DND-41 (cell line): ENCODE measurements around the gene EPM2A.

Source experiments
- ATAC-seq: fragments of 200-7000 bp; cut with Tn5 transposase; 3 replicates; pipeline ENCODE4 v1.9.1; 2021; ENCODE audit warnings: low read depth; ENCODE audit not compliant: insufficient read depth
- DNase-seq: peaks from one replicate; pipeline ENCODE4 v3.0.0-alpha.2; 2020
- H2AFZ ChIP-seq: 2 replicates; pipeline ENCODE4 v1.6.0; 2012; ENCODE audit warnings: low read depth, low read length
- H3K27ac ChIP-seq: 2 replicates; pipeline ENCODE4 v1.5.1; 2012; ENCODE audit warnings: low read length, inconsistent platforms
- H3K27me3 ChIP-seq: fragments of 200-600 bp; sonication (generic); 2 replicates; pipeline ENCODE4 v1.6.0; 2012; ENCODE audit warnings: low read length, mild to moderate bottlenecking, inconsistent platforms; ENCODE audit not compliant: insufficient read depth, poor library complexity
- H3K36me3 ChIP-seq: 2 replicates; pipeline ENCODE4 v1.5.1; 2012; ENCODE audit warnings: low read length, inconsistent platforms; ENCODE audit not compliant: insufficient read depth
- H3K4me1 ChIP-seq: 2 replicates; pipeline ENCODE4 v1.5.1; 2012; ENCODE audit warnings: mild to moderate bottlenecking, low read length; ENCODE audit not compliant: insufficient read depth
- H3K4me2 ChIP-seq: 2 replicates; pipeline ENCODE4 v1.6.0; 2012; ENCODE audit warnings: mild to moderate bottlenecking, moderate library complexity, low read length, inconsistent platforms; ENCODE audit not compliant: insufficient read depth
- H3K4me3 ChIP-seq, 2 experiments: fragments of 200-600 bp in 1 of 2; shearing (Covaris generic) in 1 of 2; 2 replicates each; pipeline ENCODE4 v1.5.1; 2012 to 2016; ENCODE audit warnings: inconsistent platforms in 2 of 2, low read length in 2 of 2, mild to moderate bottlenecking in 2 of 2, low read depth in 1 of 2, moderate library complexity in 1 of 2
- H3K79me2 ChIP-seq: 2 replicates; pipeline ENCODE4 v1.6.0; 2012; ENCODE audit warnings: low read length, inconsistent platforms; ENCODE audit not compliant: insufficient read depth
- H3K9ac ChIP-seq: 2 replicates; pipeline ENCODE4 v1.6.0; 2012; ENCODE audit warnings: low read depth, mild to moderate bottlenecking, inconsistent platforms, low read length, moderate library complexity
- H3K9me3 ChIP-seq: 2 replicates; pipeline ENCODE4 v1.5.1; 2012; ENCODE audit warnings: low read length, moderate library complexity, mild to moderate bottlenecking, inconsistent platforms; ENCODE audit not compliant: insufficient read depth, severe bottlenecking
- H4K20me1 ChIP-seq: 2 replicates; pipeline ENCODE4 v1.6.0; 2012; ENCODE audit warnings: low read length; ENCODE audit not compliant: insufficient read depth
- EZH2 ChIP-seq: IDR thresholded peaks from 3 replicates; pipeline ENCODE4 v1.6.1; 2012; ENCODE audit warnings: borderline replicate concordance, low read depth, mild to moderate bottlenecking, moderate library complexity, low read length, inconsistent platforms; ENCODE audit not compliant: severe bottlenecking
- TF ChIP-seq, protein P1 (sequence below): IDR thresholded peaks from 2 replicates; pipeline ENCODE4 v1.5.1; 2012; ENCODE audit warnings: borderline replicate concordance, low read length, moderate library complexity, mild to moderate bottlenecking; ENCODE audit not compliant: poor library complexity, severe bottlenecking; ENCODE audit errors: extremely low read depth

Gene EPM2A

DNA sequence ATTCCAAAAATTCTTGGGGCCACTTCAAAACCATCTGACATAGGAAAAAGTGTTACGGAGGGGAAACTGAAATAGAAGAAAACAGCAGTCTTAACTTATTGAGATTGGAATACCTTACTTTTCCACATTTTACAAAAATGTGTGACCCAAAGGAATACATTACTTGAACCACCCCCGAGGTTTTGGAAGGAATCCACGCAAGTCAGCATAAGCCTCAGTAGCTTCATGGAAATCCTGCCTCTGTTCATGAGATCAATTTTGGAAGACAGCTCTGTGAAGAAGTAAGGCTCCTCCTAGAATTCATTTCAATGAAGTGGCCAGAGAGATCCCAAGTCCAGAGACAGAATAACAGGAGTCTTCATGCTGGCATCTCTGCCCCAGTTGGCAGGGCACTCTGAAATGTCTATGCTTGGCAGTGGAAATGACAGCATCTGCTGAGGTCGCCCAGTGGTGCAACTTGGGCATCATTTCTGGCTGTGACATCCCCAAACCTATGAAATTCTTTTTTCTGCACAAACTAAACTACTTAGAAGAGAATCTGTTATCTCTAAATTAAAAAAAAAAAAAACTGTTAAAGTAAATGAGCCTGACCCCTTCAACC is 132.5 kb downstream of the EPM2A start:
- no peak overlapping the region for H3K4me2 ChIP-seq
- no peaks in the 10 kb centered on the region for H3K9me3 ChIP-seq
- no peaks in the 10 kb centered on the region for H3K27me3 ChIP-seq

DNA sequence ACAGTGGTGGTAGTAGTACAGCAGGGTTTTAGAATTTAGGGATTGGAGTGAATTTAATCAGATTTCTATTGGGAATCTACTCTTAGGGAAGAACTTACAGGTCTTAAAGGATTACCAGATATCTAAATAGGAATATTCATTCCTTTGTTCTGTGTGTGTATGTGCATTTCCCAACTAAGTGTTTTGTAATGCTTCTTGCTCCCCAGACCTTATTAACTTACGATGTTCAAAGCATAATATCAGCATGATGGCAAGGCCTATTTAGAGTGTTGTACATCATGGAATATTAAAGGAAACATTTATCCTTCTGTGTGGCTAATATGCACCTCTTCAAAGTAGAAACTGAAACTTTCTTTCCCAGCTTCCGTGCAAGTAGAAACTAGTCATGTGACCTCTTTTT is 133.9 kb downstream of the EPM2A start:
- H3K27me3 ChIP-seq: no peaks in the 10 kb centered on the region
- TF ChIP-seq, protein P1, sequence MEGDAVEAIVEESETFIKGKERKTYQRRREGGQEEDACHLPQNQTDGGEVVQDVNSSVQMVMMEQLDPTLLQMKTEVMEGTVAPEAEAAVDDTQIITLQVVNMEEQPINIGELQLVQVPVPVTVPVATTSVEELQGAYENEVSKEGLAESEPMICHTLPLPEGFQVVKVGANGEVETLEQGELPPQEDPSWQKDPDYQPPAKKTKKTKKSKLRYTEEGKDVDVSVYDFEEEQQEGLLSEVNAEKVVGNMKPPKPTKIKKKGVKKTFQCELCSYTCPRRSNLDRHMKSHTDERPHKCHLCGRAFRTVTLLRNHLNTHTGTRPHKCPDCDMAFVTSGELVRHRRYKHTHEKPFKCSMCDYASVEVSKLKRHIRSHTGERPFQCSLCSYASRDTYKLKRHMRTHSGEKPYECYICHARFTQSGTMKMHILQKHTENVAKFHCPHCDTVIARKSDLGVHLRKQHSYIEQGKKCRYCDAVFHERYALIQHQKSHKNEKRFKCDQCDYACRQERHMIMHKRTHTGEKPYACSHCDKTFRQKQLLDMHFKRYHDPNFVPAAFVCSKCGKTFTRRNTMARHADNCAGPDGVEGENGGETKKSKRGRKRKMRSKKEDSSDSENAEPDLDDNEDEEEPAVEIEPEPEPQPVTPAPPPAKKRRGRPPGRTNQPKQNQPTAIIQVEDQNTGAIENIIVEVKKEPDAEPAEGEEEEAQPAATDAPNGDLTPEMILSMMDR: no peak
- TF ChIP-seq EZH2: no peak
- H3K4me3 ChIP-seq: no peak overlapping the region
- H3K9me3 ChIP-seq: no peaks in the 10 kb centered on the region
- no peak overlapping the region for H3K4me2 ChIP-seq
- H3K27ac ChIP-seq: no peak overlapping the region
- no peak for ATAC-seq
- no peak overlapping the region for H3K9ac ChIP-seq
- DNase-seq: no peak
- H3K79me2 ChIP-seq: no peaks in the 10 kb centered on the region
- H3K36me3 ChIP-seq: no peaks in the 10 kb centered on the region
- H3K4me1 ChIP-seq: no peaks in the 10 kb centered on the region
- no peak overlapping the region for H2AFZ ChIP-seq
- H4K20me1 ChIP-seq: no peaks in the 10 kb centered on the region

More for the DNA sequence above, 132.5 kb downstream of the EPM2A start:
- Histone ChIP-seq H3K4me3 (no peak overlapping the region), H3K36me3 (no peaks in the 10 kb centered on the region), H3K4me1 (no peaks in the 10 kb centered on the region), H2AFZ (no peak overlapping the region), H3K27ac (no peak overlapping the region), H3K79me2 (no peaks in the 10 kb centered on the region), H4K20me1 (no peaks in the 10 kb centered on the region), H3K9ac (no peak overlapping the region)
- no peak for TF ChIP-seq EZH2
- TF ChIP-seq, protein P1: no peak
- ATAC-seq (no peak), DNase-seq (no peak)

DNA sequence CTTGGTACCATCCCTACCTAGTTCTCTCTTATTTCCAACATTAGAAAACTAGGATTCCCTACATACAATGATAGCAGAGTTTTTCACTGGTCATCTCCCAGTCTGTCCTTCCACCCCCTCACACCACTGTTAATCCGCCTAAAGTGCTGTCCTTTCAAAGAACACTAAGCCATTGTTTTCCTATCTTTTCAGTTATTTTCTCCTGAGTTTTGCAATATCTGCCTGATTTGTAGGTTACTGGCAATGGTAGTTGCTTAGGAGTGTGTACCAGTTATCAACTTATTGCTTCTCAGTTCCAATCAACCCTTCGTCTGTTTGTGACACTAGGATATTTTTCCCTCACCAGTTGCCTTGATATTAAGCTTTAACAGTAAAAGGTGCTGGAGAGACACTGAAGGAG is 135.0 kb downstream of the EPM2A start:
- Histone ChIP-seq H3K9ac (no peak overlapping the region), H2AFZ (no peak overlapping the region), H3K27ac (no peak overlapping the region), H3K36me3 (no peaks in the 10 kb centered on the region), H3K4me3 (no peak overlapping the region), H4K20me1 (no peaks in the 10 kb centered on the region), H3K79me2 (no peaks in the 10 kb centered on the region), H3K4me1 (no peaks in the 10 kb centered on the region), H3K9me3 (no peaks in the 10 kb centered on the region), H3K4me2 (no peak overlapping the region), H3K27me3 (no peaks in the 10 kb centered on the region)
- DNase-seq (no peak), ATAC-seq (no peak)
- no peak for TF ChIP-seq EZH2
- TF ChIP-seq, protein P1: no peak
